Naive B cell (primary cell): ENCODE data around the gene SIAE. TPM values are rescaled to one million over a fixed set of nuclear protein-coding genes. Genes with fewer than 3 reads are reported as not detected.

ENCODE experiments used
- ATAC-seq, 2 donors: fragments of 150-1000 bp; cut with Tn5 transposase; 2 replicates each; pipeline ENCODE4 v1.10.0; 2021; ENCODE audit warnings: low read depth in 2 of 2, mild to moderate bottlenecking in 2 of 2, moderate library complexity in 2 of 2
- DNase-seq: peaks from one replicate; pipeline ENCODE4 v3.0.0; 2022
- H3K27ac Mint-ChIP-seq, 6 donors: one replicate each; pipeline ENCODE4 v1.8.0; 2020 to 2022; ENCODE audit warnings: mild to moderate bottlenecking in 6 of 6, mixed read lengths in 6 of 6, moderate library complexity in 5 of 6, inconsistent platforms in 2 of 6
- H3K27me3 Mint-ChIP-seq, 3 donors: one replicate each; pipeline ENCODE4 v1.8.0; 2021 to 2022; ENCODE audit warnings: mixed read lengths in 3 of 3, mild to moderate bottlenecking in 1 of 3
- H3K36me3 Mint-ChIP-seq, 2 donors: one replicate each; pipeline ENCODE4 v1.8.0; 2020 to 2022; ENCODE audit warnings: mixed read lengths in 2 of 2, inconsistent platforms in 1 of 2, mild to moderate bottlenecking in 1 of 2
- H3K4me1 Mint-ChIP-seq, 3 donors: one replicate each; pipeline ENCODE4 v1.8.0; 2020 to 2022; ENCODE audit warnings: mixed read lengths in 3 of 3, inconsistent platforms in 1 of 3, mild to moderate bottlenecking in 1 of 3, moderate library complexity in 1 of 3
- H3K4me3 Mint-ChIP-seq, 8 donors: one replicate each; pipeline ENCODE4 v1.8.0; 2020 to 2022; ENCODE audit warnings: mild to moderate bottlenecking in 8 of 8, mixed read lengths in 8 of 8, moderate library complexity in 8 of 8, inconsistent platforms in 2 of 8
- H3K9me3 Mint-ChIP-seq, 7 donors: one replicate each; pipeline ENCODE4 v1.8.0; 2020 to 2022; ENCODE audit warnings: mixed read lengths in 7 of 7, mild to moderate bottlenecking in 5 of 7, inconsistent platforms in 2 of 7, moderate library complexity in 1 of 7
- polyA plus RNA-seq, 6 donors: library from polyadenylated mRNA; unstranded; fragments of 300-500 nt; fragmentation: Illumina TruSeq; gene quantifications; one replicate each; pipeline ENCODE4 v1.2.3, GENCODE V29; 2021; ENCODE audit warnings: low read depth in 6 of 6

The SIAE gene
- polyA plus RNA-seq, 6 donors from 2014 or later, result 2.4 to 3.9 (median 3.2) TPM

DNA sequence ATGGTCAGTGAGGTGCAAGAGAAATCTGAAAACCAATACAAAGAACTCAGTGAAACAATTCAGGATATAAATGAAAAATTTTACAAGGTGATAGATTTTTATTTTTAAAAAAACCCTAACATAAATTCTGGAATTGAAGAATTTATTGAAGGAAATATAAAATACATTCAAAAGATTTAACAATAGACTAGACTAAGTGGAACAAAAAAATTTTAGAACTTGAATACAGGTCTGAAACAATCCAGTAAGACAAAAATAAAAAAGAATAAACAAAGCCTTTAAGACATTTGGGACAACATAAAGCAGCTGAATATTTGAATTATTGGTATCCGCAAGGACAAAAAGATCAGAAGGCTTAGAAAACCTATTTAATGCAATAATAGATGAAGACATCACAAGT, 8.9 kb upstream of the SIAE start:
- ATAC-seq (no peak), DNase-seq (no peak)
- no peak overlapping the region for H3K4me3 Mint-ChIP-seq
- H3K9me3 Mint-ChIP-seq, result peaks cover 14 to 65% (median 44%) of the 10 kb centered on the region in 7 donors
- H3K27me3 Mint-ChIP-seq, result peaks cover 0 to 10% (median 0%) of the 10 kb centered on the region in 3 donors
- no peak overlapping the region for H3K27ac Mint-ChIP-seq
- no peaks in the 10 kb centered on the region for H3K4me1 Mint-ChIP-seq
- H3K36me3 Mint-ChIP-seq, result peaks cover 24 to 28% of the 10 kb centered on the region in 2 donors

DNA sequence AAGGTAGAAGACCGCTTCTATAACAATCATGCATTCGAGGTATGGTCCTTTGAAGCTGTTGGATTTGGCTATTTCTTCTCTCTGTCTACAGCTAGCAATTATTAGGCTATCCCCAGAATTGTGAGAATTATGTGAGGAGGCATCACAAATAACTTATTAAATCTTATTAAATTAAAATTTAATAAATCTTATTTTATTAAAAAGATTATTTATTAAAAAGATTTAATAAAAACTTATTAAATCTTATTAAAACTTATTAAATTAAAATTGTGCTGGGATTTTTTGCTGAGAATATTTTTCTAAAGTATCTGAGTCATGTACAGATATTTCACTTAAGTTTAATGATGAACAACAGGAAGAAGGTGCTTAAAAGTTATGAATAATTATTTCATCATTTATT, 7.9 kb upstream of the SIAE start:
- no peaks in the 10 kb centered on the region for H3K27me3 Mint-ChIP-seq
- peaks cover 14 to 18% of the 10 kb centered on the region in 2 donors for H3K36me3 Mint-ChIP-seq
- H3K27ac Mint-ChIP-seq, result no peak overlapping the region
- DNase-seq (no peak), ATAC-seq (no peak)
- no peaks in the 10 kb centered on the region for H3K4me1 Mint-ChIP-seq
- H3K4me3 Mint-ChIP-seq, result no peak overlapping the region
- H3K9me3 Mint-ChIP-seq, result peaks cover 5 to 55% (median 37%) of the 10 kb centered on the region in 7 donors

DNA sequence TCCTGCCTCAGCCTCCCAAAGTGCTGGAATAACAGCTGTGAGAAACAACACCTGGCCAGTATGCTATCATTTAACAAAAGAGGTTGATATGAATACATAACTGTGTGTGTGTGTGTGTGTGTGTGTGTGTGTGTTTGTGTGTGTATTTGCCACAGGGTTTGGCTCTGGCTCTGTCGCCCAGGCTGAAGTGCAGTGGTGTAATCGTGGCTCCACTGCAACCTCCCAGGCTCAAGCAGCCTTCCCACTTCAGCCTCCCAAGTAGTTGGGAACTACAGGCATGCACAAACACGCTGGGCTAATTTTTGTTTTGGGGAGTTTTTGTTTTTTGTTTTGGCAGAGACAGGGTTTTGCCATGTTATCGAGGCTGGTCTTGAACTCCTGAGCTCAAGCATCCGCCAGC, 4.9 kb upstream of the SIAE start:
- Mint-ChIP-seq H3K4me1 (peaks cover under 1 to 9% (median 8%) of the 10 kb centered on the region in 3 donors), H3K27me3 (no peaks in the 10 kb centered on the region), H3K4me3 (no peak overlapping the region), H3K36me3 (peaks cover 8 to 10% of the 10 kb centered on the region in 2 donors), H3K9me3 (peaks cover 5 to 25% (median 13%) of the 10 kb centered on the region in 7 donors), H3K27ac (no peak overlapping the region)
- DNase-seq (no peak), ATAC-seq (no peak)

DNA sequence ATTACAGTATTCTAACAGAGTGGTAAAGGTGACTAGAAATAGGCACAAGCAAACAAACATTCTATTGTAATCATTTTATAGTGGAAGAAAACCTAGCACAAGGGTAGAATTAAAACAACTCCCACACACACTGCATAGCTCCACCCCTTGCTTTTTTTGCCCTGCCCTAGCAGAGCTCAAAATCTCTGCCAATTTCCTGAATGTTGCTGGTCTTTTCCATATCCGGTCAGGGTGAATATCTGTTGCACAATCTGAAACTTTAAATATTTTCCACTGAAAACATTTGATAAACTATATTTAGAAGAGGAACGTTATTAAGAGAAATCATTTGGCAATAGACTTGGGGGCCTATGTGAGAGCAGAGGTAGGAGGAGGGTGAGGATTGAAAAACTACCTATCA, 2.8 kb upstream of the SIAE start:
- Mint-ChIP-seq H3K9me3 (peaks cover 0 to 6% (median 0%) of the 10 kb centered on the region in 7 donors), H3K4me3 (peak overlapping the region in 2 of 8 donors; percentile 15 to 21), H3K4me1 (peaks cover 9 to 18% (median 16%) of the 10 kb centered on the region in 3 donors), H3K27ac (peak overlapping the region in 1 of 6 donors; percentile 30), H3K36me3 (no peaks in the 10 kb centered on the region), H3K27me3 (no peaks in the 10 kb centered on the region)
- no peak for DNase-seq
- no peak for ATAC-seq

DNA sequence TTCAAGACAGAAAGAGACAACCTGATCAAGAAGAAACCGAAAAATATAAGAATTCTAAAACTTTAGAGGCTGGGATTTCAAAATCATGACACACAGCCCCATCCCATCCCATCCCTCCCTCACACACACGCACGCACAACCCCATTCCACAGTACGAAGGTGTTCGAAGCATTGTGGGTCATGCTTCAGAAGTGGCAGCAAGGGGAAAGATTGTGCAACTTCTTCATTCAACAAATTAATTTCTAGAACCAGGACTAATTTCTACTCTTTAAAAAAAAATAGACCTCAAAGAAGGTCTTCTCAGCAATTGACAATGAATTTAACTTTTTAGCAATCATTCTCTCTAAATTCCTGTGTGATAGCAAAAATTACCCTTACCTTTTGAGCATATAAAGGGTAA, 1.0 kb upstream of the SIAE start:
- no peaks in the 10 kb centered on the region for H3K36me3 Mint-ChIP-seq
- no peaks in the 10 kb centered on the region for H3K27me3 Mint-ChIP-seq
- H3K9me3 Mint-ChIP-seq, result peaks cover 0 to 1% (median 0%) of the 10 kb centered on the region in 7 donors
- peaks cover 9 to 24% (median 23%) of the 10 kb centered on the region in 3 donors for H3K4me1 Mint-ChIP-seq
- H3K4me3 Mint-ChIP-seq, result peak overlapping the region; percentile 80 to 96 (median 94)
- ATAC-seq, result no peak
- no peak for DNase-seq
- H3K27ac Mint-ChIP-seq, result peak overlapping the region; percentile 97 to 100 (median 100)

DNA sequence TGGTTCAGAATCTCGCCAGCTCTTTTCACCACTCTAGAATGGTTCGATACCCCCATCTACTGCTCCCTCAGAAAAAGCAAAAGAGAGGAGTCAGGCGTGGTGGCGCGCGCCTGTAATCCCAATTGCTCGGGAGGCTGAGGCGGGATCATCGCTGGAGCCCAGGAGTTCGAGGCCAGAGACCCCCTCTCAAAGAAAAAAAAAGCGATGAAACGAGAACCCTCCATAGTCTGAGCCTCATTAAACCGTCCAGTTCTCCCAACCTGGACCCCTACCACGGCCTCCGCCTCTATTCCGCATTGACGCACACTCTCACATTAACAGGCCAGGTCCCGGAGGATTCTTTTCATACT, 604 bp upstream of the SIAE start:
- DNase-seq, result no peak
- H3K27ac Mint-ChIP-seq, result peak overlapping the region; percentile 97 to 100 (median 100)
- ATAC-seq, result no peak

DNA sequence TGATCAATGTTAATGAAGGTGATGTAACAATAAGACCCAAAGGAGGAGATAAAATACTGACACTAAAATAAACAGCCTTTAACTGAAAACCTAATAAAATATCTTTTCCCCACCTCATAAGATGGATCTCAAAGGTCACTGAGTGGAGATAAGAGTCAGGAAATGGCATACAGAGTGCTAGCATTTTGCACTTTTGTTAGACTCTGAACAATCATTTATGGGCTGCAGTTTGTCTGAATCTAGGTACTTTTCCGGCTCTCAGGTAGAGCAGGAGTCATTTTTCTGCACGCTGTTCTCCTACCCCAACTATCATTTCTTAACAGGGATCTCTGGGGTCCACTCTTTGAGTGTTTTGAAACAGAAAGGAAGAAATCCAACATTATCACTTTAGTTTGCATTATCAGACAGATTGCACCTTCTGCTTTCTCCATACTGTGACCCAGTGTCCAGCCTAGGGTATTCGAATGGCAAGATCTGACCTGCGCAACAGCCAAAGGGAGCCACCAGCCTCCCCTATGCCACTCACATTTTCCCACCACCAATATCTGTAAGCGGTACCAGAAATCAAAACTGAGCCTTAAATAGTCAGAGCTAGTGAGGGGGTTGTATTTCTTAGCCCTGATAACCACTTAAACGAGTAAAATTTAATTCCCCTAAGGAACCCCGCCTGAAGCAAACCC, 863 bp downstream of the SIAE start:
- Mint-ChIP-seq H3K27me3 (no peaks in the 10 kb centered on the region), H3K27ac (peak overlapping the region in 5 of 6 donors; percentile 92 to 97 (median 94)), H3K9me3 (peaks cover 0 to 1% (median 0%) of the 10 kb centered on the region in 7 donors), H3K4me3 (peak overlapping the region; percentile 80 to 96 (median 94)), H3K4me1 (peaks cover 9 to 24% (median 23%) of the 10 kb centered on the region in 3 donors), H3K36me3 (no peaks in the 10 kb centered on the region)
- DNase-seq (no peak), ATAC-seq (no peak)

More for the DNA sequence above, 604 bp upstream of the SIAE start:
- no peaks in the 10 kb centered on the region for H3K27me3 Mint-ChIP-seq
- peaks cover 9 to 24% (median 23%) of the 10 kb centered on the region in 3 donors for H3K4me1 Mint-ChIP-seq
- peak overlapping the region; percentile 80 to 96 (median 94) for H3K4me3 Mint-ChIP-seq
- H3K9me3 Mint-ChIP-seq, result peaks cover 0 to 1% (median 0%) of the 10 kb centered on the region in 7 donors
- no peaks in the 10 kb centered on the region for H3K36me3 Mint-ChIP-seq

DNA sequence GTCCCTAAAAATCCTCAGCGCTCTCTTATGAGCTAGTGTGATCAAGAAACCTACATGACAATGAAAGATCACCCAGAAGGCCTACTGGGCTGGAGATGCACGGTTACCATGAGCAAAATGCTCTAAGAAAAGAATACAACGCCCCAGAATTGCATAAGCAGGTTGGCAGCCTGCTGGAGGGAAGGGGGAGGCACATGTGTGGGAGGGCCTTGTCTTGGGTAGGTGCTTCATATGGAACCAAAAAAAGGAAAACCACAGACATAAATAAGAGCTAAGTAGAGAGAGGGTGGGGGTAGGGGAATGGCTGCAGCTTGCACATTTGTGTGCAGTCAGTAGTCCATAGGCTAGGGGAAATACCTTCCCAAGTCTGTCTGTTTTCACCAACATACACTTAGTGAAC, 2.8 kb downstream of the SIAE start:
- peak; percentile 24 to 47 for ATAC-seq
- Mint-ChIP-seq H3K27me3 (no peaks in the 10 kb centered on the region), H3K4me3 (peak overlapping the region in 7 of 8 donors; percentile 9 to 93 (median 65)), H3K36me3 (no peaks in the 10 kb centered on the region), H3K4me1 (peaks cover 9 to 24% (median 23%) of the 10 kb centered on the region in 3 donors), H3K27ac (peak overlapping the region in 5 of 6 donors; percentile 80 to 87 (median 85)), H3K9me3 (peaks cover 0 to 1% (median 0%) of the 10 kb centered on the region in 7 donors)
- DNase-seq, result peak; percentile 54

DNA sequence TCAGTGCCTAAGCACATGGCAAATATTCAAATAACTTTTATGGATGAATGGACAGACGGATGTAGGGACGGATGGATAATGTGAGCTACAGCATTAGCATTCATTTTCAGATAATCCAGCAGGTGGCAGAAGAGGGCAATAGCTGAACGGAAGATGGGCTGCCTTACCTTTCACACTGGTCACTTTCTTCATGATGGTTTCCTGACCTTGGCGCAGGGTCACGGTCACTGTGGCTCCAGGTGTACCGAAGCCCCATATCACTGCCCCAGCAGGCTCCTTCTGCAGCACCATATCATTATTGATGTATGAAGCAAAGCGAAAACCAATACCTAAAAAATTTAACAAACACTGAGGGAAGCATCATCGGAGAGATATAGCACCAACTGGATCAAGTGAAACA, 4.3 kb downstream of the SIAE start:
- no peak for ATAC-seq

DNA sequence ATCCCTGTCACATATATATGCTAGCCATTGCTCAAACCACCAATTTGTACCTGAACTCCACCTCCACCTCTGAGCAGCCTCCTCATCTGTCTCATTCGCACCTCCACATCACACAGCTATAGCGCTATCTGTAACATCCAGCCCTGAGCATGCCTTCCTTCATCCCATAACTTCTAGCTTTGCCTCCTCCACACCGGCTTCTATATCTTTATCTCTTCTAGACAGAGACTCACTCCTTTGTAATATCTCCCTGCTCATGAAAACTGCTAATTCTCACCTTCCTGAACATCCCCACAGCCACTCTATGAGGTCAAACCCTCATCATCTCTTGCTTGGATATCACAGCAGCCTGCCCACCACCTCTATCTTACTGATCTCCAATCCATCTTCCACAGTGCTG, 5.9 kb downstream of the SIAE start:
- peaks cover 0 to 14% (median 10%) of the 10 kb centered on the region in 3 donors for H3K4me1 Mint-ChIP-seq
- ATAC-seq (no peak), DNase-seq (no peak)
- no peak overlapping the region for H3K27ac Mint-ChIP-seq
- peaks cover 0 to 6% of the 10 kb centered on the region in 2 donors for H3K36me3 Mint-ChIP-seq
- H3K9me3 Mint-ChIP-seq, result no peaks in the 10 kb centered on the region
- no peaks in the 10 kb centered on the region for H3K27me3 Mint-ChIP-seq
- no peak overlapping the region for H3K4me3 Mint-ChIP-seq

More for the DNA sequence above, 4.3 kb downstream of the SIAE start:
- H3K9me3 Mint-ChIP-seq, result peaks cover 0 to 1% (median 0%) of the 10 kb centered on the region in 7 donors
- peaks cover 0 to 6% of the 10 kb centered on the region in 2 donors for H3K36me3 Mint-ChIP-seq
- H3K4me1 Mint-ChIP-seq, result peaks cover 5 to 23% (median 20%) of the 10 kb centered on the region in 3 donors
- DNase-seq, result peak; percentile 53
- no peak overlapping the region for H3K27ac Mint-ChIP-seq
- H3K27me3 Mint-ChIP-seq, result no peaks in the 10 kb centered on the region
- no peak overlapping the region for H3K4me3 Mint-ChIP-seq

DNA sequence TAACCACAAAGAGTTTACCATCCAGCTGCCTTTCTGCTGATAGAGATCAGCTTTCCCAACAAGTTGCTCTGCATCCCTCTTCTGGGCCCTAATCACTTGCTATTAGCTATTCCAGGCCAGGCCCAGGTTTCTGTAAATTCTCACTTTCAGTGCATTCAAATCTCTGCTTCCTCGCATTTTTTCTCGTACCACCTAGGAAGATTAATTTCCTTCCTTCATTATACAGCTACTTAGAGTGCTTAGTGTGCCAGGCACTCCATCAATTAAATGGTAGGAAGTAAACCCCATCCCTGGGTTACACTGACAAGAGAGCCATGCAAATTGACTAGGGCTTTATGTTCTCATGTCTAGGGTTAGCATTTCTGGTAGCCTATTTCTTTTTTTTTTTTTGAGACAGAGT, 9.7 kb downstream of the SIAE start:
- DNase-seq, result no peak
- no peaks in the 10 kb centered on the region for H3K27me3 Mint-ChIP-seq
- peaks cover 6 to 7% of the 10 kb centered on the region in 2 donors for H3K36me3 Mint-ChIP-seq
- no peaks in the 10 kb centered on the region for H3K9me3 Mint-ChIP-seq
- no peak for ATAC-seq
- H3K27ac Mint-ChIP-seq, result no peak overlapping the region
- H3K4me3 Mint-ChIP-seq, result no peak overlapping the region
- H3K4me1 Mint-ChIP-seq, result no peaks in the 10 kb centered on the region

DNA sequence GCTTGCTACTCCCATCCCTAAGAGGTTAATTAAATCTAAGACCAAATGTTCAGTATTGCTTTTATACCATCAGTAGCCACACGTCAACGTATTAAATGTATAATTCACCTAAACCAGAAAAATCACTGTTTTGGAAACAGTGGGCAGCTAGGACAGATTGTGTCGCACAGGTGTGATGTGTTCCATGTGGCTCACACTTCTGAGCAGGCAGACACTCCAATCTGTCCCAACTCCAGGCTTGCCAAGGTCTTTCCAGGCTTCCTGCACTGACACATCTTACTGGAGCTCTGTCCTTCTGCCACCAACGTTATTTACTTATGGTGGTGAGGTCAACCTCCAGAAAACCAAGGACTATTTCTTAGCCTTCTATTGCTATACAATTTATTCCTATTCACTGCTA, 11.4 kb downstream of the SIAE start:
- Mint-ChIP-seq H3K4me1 (no peaks in the 10 kb centered on the region), H3K27me3 (no peaks in the 10 kb centered on the region), H3K36me3 (peaks cover 7 to 15% of the 10 kb centered on the region in 2 donors), H3K27ac (peak overlapping the region in 1 of 6 donors; percentile 62), H3K9me3 (no peaks in the 10 kb centered on the region), H3K4me3 (no peak overlapping the region)
- no peak for ATAC-seq
- no peak for DNase-seq

DNA sequence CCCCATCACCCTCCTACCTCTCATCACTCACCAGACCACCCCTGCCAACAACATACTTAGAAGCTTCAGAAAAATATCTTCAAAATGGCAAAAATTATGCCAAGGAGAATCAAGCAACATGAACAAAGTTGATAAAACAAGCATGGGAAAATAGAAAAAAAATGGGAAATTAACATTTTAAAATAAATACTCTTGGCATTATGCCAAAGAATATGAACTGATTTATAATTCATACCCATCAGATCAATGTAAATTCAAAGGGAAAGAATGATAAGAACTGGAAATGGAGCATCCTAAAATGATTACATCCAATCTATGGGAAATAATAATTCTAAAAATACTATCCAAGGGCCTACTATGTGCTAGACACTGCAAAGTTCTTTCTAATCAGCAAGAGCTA, 12.0 kb downstream of the SIAE start:
- H3K4me3 Mint-ChIP-seq, result no peak overlapping the region
- no peaks in the 10 kb centered on the region for H3K9me3 Mint-ChIP-seq
- ATAC-seq (no peak), DNase-seq (no peak)
- H3K36me3 Mint-ChIP-seq, result peaks cover 7 to 15% of the 10 kb centered on the region in 2 donors
- peak overlapping the region in 1 of 6 donors; percentile 62 for H3K27ac Mint-ChIP-seq
- H3K4me1 Mint-ChIP-seq, result no peaks in the 10 kb centered on the region
- no peaks in the 10 kb centered on the region for H3K27me3 Mint-ChIP-seq

DNA sequence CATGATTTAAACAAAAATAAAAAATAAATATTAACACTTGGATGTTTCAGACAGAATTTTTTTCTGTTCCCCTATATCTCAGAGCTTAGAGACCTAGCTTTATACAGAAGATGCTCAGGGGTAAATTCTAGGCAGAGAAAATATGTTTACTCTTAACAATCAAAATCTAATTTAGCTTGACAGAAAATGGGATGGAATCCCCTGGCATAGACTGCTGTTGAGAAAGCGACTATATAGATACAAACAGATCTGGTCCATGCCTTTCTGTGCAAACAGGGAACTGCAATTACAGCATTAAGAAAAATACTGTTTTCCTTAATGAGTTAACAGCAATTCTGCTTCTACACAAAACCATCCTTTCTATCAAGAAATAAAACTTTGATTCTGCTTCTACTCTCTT, 14.6 kb downstream of the SIAE start:
- Mint-ChIP-seq H3K27me3 (no peaks in the 10 kb centered on the region), H3K36me3 (peaks cover 7 to 10% of the 10 kb centered on the region in 2 donors), H3K4me3 (no peak overlapping the region), H3K27ac (no peak overlapping the region), H3K9me3 (no peaks in the 10 kb centered on the region), H3K4me1 (no peaks in the 10 kb centered on the region)
- DNase-seq (no peak), ATAC-seq (no peak)
